T-cell (primary cell): ENCODE measurements around the gene SYTL1. TPM values are rescaled to one million over a fixed set of nuclear protein-coding genes. Genes with fewer than 3 reads are reported as not detected.

Source experiments
- ATAC-seq, 4 experiments: fragments of 200-7000 bp in 3 of 4; fragments of 150-1000 bp in 1 of 4; cut with Tn5 transposase; replicated peaks in 1 of 4; 1 replicate in 3 of 4; 2 replicates in 1 of 4; pipeline ENCODE4 v1.10.0; 2021; ENCODE audit warnings: moderate library complexity in 3 of 4, mild to moderate bottlenecking in 2 of 4, moderate number of reproducible peaks in 1 of 4
- CTCF ChIA-PET, 2 donors: fragments of 300-600 bp; sonication (Branson Sonifier 250); formaldehyde crosslinking; loops; one replicate each; lab custom pipeline; 2022; ENCODE audit warnings: antibody characterized with exemption in 2 of 2; lab: Charles Lee
- POLR2A ChIA-PET, 2 donors: fragments of 300-600 bp; sonication (Branson Sonifier 250); formaldehyde crosslinking; loops; one replicate each; lab custom pipeline; 2022; ENCODE audit warnings: antibody characterized with exemption in 2 of 2; lab: Charles Lee
- DNase-seq, 35 experiments: peaks; one replicate each; pipeline versions ENCODE4 v3.0.0 to v3.0.0-alpha.2; 2013 to 2023
- H3K27ac ChIP-seq: one replicate; pipeline ENCODE4 v1.5.1; 2013; ENCODE audit warnings: low read length
- H3K27me3 ChIP-seq, 2 experiments: replicated peaks in 1 of 2; 1 replicate in 1 of 2; 2 replicates in 1 of 2; pipeline versions ENCODE4 v1.6.1 to v1.7.0; 2013; ENCODE audit warnings: low read length in 1 of 2, mixed read lengths in 1 of 2; ENCODE audit not compliant: control insufficient read depth in 2 of 2, insufficient read depth in 2 of 2; ENCODE audit errors: extremely low read depth in 1 of 2
- H3K36me3 ChIP-seq, 2 donors: 1 replicate in 1 of 2; 2 replicates in 1 of 2; pipeline versions ENCODE4 v1.6.1 to v1.7.0; 2013; ENCODE audit warnings: low read length in 1 of 2; ENCODE audit not compliant: control insufficient read depth in 2 of 2, insufficient read depth in 1 of 2; ENCODE audit errors: extremely low read depth in 1 of 2
- H3K4me1 ChIP-seq, 2 experiments: 1 replicate in 1 of 2; 2 replicates in 1 of 2; pipeline versions ENCODE4 v1.6.1 to v1.7.0; 2013; ENCODE audit warnings: low read length in 2 of 2, mixed read lengths in 1 of 2; ENCODE audit not compliant: insufficient read depth in 2 of 2, control insufficient read depth in 1 of 2; ENCODE audit errors: extremely low read depth in 1 of 2
- H3K4me3 ChIP-seq, 2 donors: 1 replicate in 1 of 2; 2 replicates in 1 of 2; pipeline versions ENCODE4 v1.5.1 to v1.7.0; 2013; ENCODE audit warnings: mild to moderate bottlenecking in 2 of 2, low read length in 1 of 2, moderate library complexity in 1 of 2; ENCODE audit not compliant: control insufficient read depth in 1 of 2; ENCODE audit errors: extremely low read depth in 1 of 2
- H3K9me3 ChIP-seq: 2 replicates; pipeline ENCODE4 v1.7.0; 2013
- H3K27ac Mint-ChIP-seq, 2 donors: one replicate each; pipeline ENCODE4 v1.8.0; 2020 to 2021; ENCODE audit warnings: mild to moderate bottlenecking in 2 of 2, mixed read lengths in 2 of 2
- H3K27me3 Mint-ChIP-seq, 2 donors: one replicate each; pipeline ENCODE4 v1.8.0; 2021 to 2022; ENCODE audit warnings: mixed read lengths in 2 of 2
- H3K36me3 Mint-ChIP-seq: one replicate; pipeline ENCODE4 v1.8.0; 2021; ENCODE audit warnings: mixed read lengths
- H3K4me1 Mint-ChIP-seq, 3 donors: one replicate each; pipeline ENCODE4 v1.8.0; 2020 to 2022; ENCODE audit warnings: mixed read lengths in 3 of 3, mild to moderate bottlenecking in 1 of 3
- H3K4me3 Mint-ChIP-seq, 3 donors: one replicate each; pipeline ENCODE4 v1.8.0; 2020 to 2022; ENCODE audit warnings: mild to moderate bottlenecking in 3 of 3, mixed read lengths in 3 of 3, moderate library complexity in 3 of 3
- H3K9me3 Mint-ChIP-seq, 3 donors: one replicate each; pipeline ENCODE4 v1.8.0; 2020 to 2022; ENCODE audit warnings: mixed read lengths in 3 of 3
- WGBS: methylation state at CpG from one replicate; pipeline ENCODE4 v1.1.5; 2013; ENCODE audit warnings: missing lambda C conversion rate; ENCODE audit not compliant: insufficient coverage; 5-methylcytosine and 5-hydroxymethylcytosine counted together
- total RNA-seq, 35 experiments: library from RNA in 6 of 35; stranded (reverse) in 6 of 35; fragments of 120-200 nt in 1 of 35; gene quantifications; one replicate each; pipeline versions ENCODE4 v1.2.1 to v1.2.4 and lab custom pipeline; 2013 to 2026

SYTL1 gene
- total RNA-seq, 5 donors from 2014 or later (not counting 1 experiment from before 2014, with no cell fraction given): 169 to 240 (median 199) TPM

- Mint-ChIP-seq H3K4me3 (no peak overlapping the region), H3K27me3 (no peaks in the 10 kb centered on the region), H3K9me3 (no peaks in the 10 kb centered on the region), H3K36me3 (no peaks in the 10 kb centered on the region), H3K27ac (peak overlapping the region; percentile 28 to 64), H3K4me1 (peaks cover 27 to 36% (median 27%) of the 10 kb centered on the region in 3 donors)
- Histone ChIP-seq H3K27ac (no peak overlapping the region), H3K36me3 (peaks cover 0 to 2% of the 10 kb centered on the region in 2 donors), H3K4me3 (no peak overlapping the region), H3K9me3 (no peaks in the 10 kb centered on the region), H3K4me1 (peaks cover 4 to 28% of the 10 kb centered on the region in 2 experiments), H3K27me3 (peaks cover 0 to 4% of the 10 kb centered on the region in 2 experiments)
- no peak for DNase-seq
- WGBS: 75% methylated on average over 3 of the region's 4 CpGs
- no peak for ATAC-seq
- ChIA-PET CTCF (interaction anchor here (0.8 to 4.6 kb wide), 4 partner anchors 66 to 271 kb away, joined by 3 to 44 read pairs (median 22); no protein-coding TSS in a partner anchor), POLR2A (no interaction called here)
These were observed 56.8 kb downstream of the SYTL1 start for GRCh38 chr1:27398405-27399149.

- Histone ChIP-seq H3K27me3 (peaks cover 0 to 4% of the 10 kb centered on the region in 2 experiments), H3K36me3 (peaks cover 0 to 2% of the 10 kb centered on the region in 2 donors), H3K9me3 (no peaks in the 10 kb centered on the region), H3K4me3 (no peak overlapping the region), H3K4me1 (peaks cover 4 to 33% of the 10 kb centered on the region in 2 experiments), H3K27ac (no peak overlapping the region)
- DNase-seq: no peak
- ChIA-PET POLR2A (no interaction called here), CTCF (interaction anchor here in 1 of 2 donors (0.8 to 1.2 kb wide), 2 partner anchors 67 to 270 kb away, joined by 3 read pairs; no protein-coding TSS in a partner anchor)
- no peak for ATAC-seq
- Mint-ChIP-seq H3K4me1 (peaks cover 33 to 42% (median 35%) of the 10 kb centered on the region in 3 donors), H3K4me3 (no peak overlapping the region), H3K27ac (peak overlapping the region in 1 of 2 donors; percentile 28), H3K27me3 (no peaks in the 10 kb centered on the region), H3K9me3 (no peaks in the 10 kb centered on the region), H3K36me3 (no peaks in the 10 kb centered on the region)
- WGBS: 97% methylated on average over 5 of the region's 19 CpGs
These were observed 57.6 kb downstream of the SYTL1 start for GRCh38 chr1:27399251-27400025.

DNA sequence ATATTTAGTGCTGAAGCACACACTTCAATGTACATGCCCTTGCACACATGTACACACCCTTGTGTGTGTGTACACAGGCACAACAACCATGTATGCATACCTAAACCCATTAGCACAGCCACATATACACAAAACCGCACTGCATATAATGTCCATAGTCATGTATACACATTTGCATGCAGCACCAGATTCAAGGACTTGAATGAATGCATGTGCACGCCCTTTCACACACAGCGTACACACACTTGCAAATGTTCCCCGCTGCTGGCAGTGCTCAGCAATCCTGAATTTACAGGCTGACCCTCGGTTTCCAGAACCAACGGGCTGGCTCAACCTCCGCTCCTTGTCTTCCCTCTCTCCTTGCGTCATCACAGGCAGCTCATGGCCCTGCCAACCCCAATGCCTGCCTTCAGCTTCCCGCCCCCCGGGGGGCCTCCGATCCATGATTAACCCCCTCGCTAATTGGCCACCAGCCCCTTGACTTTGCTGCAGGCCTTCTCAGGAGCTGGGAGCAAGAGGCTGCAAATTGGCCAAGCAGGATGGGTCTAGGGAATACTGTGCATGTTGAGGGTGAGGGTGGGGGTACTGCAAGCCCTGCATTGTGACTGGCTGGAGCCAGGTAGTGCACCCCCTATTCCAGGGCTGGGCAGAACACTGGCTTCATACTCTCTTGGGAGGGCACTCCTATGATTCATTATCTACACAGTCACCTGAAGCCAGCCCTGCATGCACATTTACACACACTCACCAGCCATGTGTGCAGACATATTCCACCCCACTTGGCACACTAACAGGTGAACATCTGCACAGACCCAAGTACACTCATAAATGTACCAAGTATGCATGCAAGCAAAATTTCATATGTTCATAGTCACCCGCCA is 58.5 kb downstream of the SYTL1 start:
- Mint-ChIP-seq H3K9me3 (no peaks in the 10 kb centered on the region), H3K4me3 (no peak overlapping the region), H3K27me3 (no peaks in the 10 kb centered on the region), H3K4me1 (peaks cover 26 to 38% (median 36%) of the 10 kb centered on the region in 3 donors), H3K36me3 (no peaks in the 10 kb centered on the region), H3K27ac (peak overlapping the region in 1 of 2 donors; percentile 47)
- POLR2A ChIA-PET: no interaction called here
- Histone ChIP-seq H3K36me3 (peaks cover 2 to 3% of the 10 kb centered on the region in 2 donors), H3K9me3 (no peaks in the 10 kb centered on the region), H3K27ac (no peak overlapping the region), H3K4me3 (no peak overlapping the region), H3K27me3 (peaks cover 0 to 4% of the 10 kb centered on the region in 2 experiments), H3K4me1 (peaks cover 4 to 26% of the 10 kb centered on the region in 2 experiments)
- WGBS: 90% methylated on average over 13 of the region's 13 CpGs
- ATAC-seq (no peak), DNase-seq (no peak)
- CTCF ChIA-PET: interaction anchor here in 1 of 2 donors (1.2 kb wide), 1 partner anchor 67 kb away, joined by 3 read pairs; no protein-coding TSS in a partner anchor

- H3K9me3 ChIP-seq: no peaks in the 10 kb centered on the region
- CTCF ChIA-PET: no interaction called here
- Mint-ChIP-seq H3K4me3 (no peak overlapping the region), H3K27me3 (no peaks in the 10 kb centered on the region), H3K9me3 (no peaks in the 10 kb centered on the region), H3K36me3 (no peaks in the 10 kb centered on the region), H3K4me1 (peaks cover 25 to 36% (median 36%) of the 10 kb centered on the region in 3 donors), H3K27ac (peak overlapping the region in 1 of 2 donors; percentile 47)
- peaks cover 3% of the 10 kb centered on the region in 2 donors for H3K36me3 ChIP-seq
- no peak overlapping the region for H3K4me3 ChIP-seq
- H3K27ac ChIP-seq: no peak overlapping the region
- no peaks in the 10 kb centered on the region for H3K27me3 ChIP-seq
- DNase-seq (no peak), ATAC-seq (no peak)
- peaks cover 4 to 20% of the 10 kb centered on the region in 2 experiments for H3K4me1 ChIP-seq
- WGBS: 100% methylated on average over 1 of the region's 5 CpGs
- POLR2A ChIA-PET: no interaction called here
These were observed 59.1 kb downstream of the SYTL1 start for GRCh38 chr1:27400963-27401341.

DNA sequence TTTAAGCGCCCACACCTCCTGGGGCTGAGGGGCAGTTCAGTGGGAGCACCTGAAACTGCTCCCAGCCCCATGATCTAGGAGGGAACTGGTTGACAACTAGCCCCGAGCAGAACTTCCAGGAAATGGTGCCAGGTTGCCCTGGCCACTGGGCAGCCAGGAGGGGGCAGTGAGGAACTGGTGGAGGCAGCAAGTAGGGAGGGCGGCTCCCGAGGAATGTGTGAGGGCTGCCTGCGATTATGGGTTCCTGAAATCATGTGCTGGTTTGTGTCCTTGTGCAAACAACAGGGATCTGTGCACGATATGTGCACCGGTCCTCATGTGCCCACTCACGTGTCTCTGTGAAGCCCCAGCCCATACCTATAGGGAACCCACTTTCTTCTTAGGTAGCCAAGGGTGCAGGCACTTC is 60.5 kb downstream of the SYTL1 start:
- ATAC-seq (peak in 3 of 4 experiments; percentile 16 to 31 (median 25)), DNase-seq (peak in 2 of 35 experiments; percentile 38 to 42)
- Mint-ChIP-seq H3K27me3 (no peaks in the 10 kb centered on the region), H3K36me3 (peaks cover 6% of the 10 kb centered on the region), H3K4me1 (peaks cover 25 to 41% (median 36%) of the 10 kb centered on the region in 3 donors), H3K4me3 (no peak overlapping the region), H3K9me3 (no peaks in the 10 kb centered on the region), H3K27ac (peak overlapping the region; percentile 52 to 87)
- 69% methylated on average over 7 of the region's 8 CpGs for WGBS
- Histone ChIP-seq H3K4me1 (peaks cover 4 to 20% of the 10 kb centered on the region in 2 experiments), H3K9me3 (no peaks in the 10 kb centered on the region), H3K4me3 (no peak overlapping the region), H3K36me3 (peaks cover 3 to 16% of the 10 kb centered on the region in 2 donors), H3K27ac (no peak overlapping the region), H3K27me3 (no peaks in the 10 kb centered on the region)
- POLR2A ChIA-PET: no interaction called here
- CTCF ChIA-PET: interaction anchor here (0.5 to 0.9 kb wide), 5 partner anchors 13 to 330 kb away, joined by 3 to 5 read pairs (median 3); no protein-coding TSS in a partner anchor
